Heart left ventricle (tissue), 16 donors: ENCODE data around the gene CSTPP1. TPM values are rescaled to one million over a fixed set of nuclear protein-coding genes. Genes with fewer than 3 reads are reported as not detected.

Experiments used
- ATAC-seq, 4 donors: fragments of 200-7000 bp; cut with Tn5 transposase; one replicate each; pipeline ENCODE4 v1.9.1; 2020 to 2022; ENCODE audit warnings: moderate library complexity in 4 of 4, mild to moderate bottlenecking in 3 of 4, moderate number of reproducible peaks in 1 of 4
- DNase-seq, 5 donors: peaks; one replicate each; pipeline ENCODE4 v3.0.0-alpha.2; 2020
- H3K27ac ChIP-seq, 12 donors: fragments of 200-600 bp; sonication (generic) in 4 of 12; one replicate each; pipeline versions ENCODE4 v1.5.0 to v1.8.0; 2016 to 2022; ENCODE audit warnings: mild to moderate bottlenecking in 2 of 12
- H3K27me3 ChIP-seq, 9 donors: fragments of 200-600 bp; sonication (generic) in 2 of 9; one replicate each; pipeline versions ENCODE4 v1.5.1 to v1.8.0; 2016 to 2022; ENCODE audit warnings: mild to moderate bottlenecking in 3 of 9
- H3K36me3 ChIP-seq, 9 donors: fragments of 200-600 bp; sonication (generic) in 2 of 9; one replicate each; pipeline versions ENCODE4 v1.5.0 to v1.8.0; 2018 to 2022; ENCODE audit warnings: mild to moderate bottlenecking in 2 of 9
- H3K4me1 ChIP-seq, 12 donors: fragments of 200-600 bp; sonication (generic) in 4 of 12; one replicate each; pipeline versions ENCODE4 v1.5.0 to v1.8.0; 2016 to 2022; ENCODE audit warnings: mild to moderate bottlenecking in 3 of 12
- H3K4me3 ChIP-seq, 12 donors: fragments of 200-600 bp; sonication (generic) in 4 of 12; one replicate each; pipeline versions ENCODE4 v1.5.0 to v1.8.0; 2017 to 2022; ENCODE audit warnings: mild to moderate bottlenecking in 9 of 12, moderate library complexity in 4 of 12
- H3K9me3 ChIP-seq, 12 donors: fragments of 200-600 bp; sonication (generic) in 4 of 12; one replicate each; pipeline versions ENCODE4 v1.5.0 to v1.8.0; 2016 to 2022; ENCODE audit warnings: mild to moderate bottlenecking in 1 of 12
- CTCF ChIP-seq, 12 donors: fragments of 200-600 bp; sonication (generic) in 4 of 12; IDR thresholded peaks; one replicate each; pipeline versions ENCODE4 v1.5.0 to v1.8.0; 2018 to 2022; ENCODE audit warnings: antibody characterized with exemption in 12 of 12, mild to moderate bottlenecking in 5 of 12
- POLR2A ChIP-seq, 2 donors: fragments of 450-650 bp; IDR thresholded peaks; one replicate each; pipeline ENCODE4 v1.6.1; 2017; ENCODE audit warnings: antibody characterized with exemption in 2 of 2, mild to moderate bottlenecking in 2 of 2, moderate library complexity in 2 of 2
- WGBS, 4 donors: extraction: QIAGEN DNeasy Blood & Tissue Kit in 2 of 4; methylation state at CpG; one replicate each; pipeline versions ENCODE4 v1.1.5 to v1.1.7; 2013 to 2018; 5-methylcytosine and 5-hydroxymethylcytosine counted together
- intact Hi-C, 10 donors: fragments of 100-400 bp; cut with DNase I; formaldehyde crosslinking; loops; one replicate each; pipeline versions ENCODE4 v1.11.1 to v1.14.2; 2022
- polyA plus RNA-seq, 2 donors: library from polyadenylated mRNA; stranded (reverse); fragments of 200-250 nt; gene quantifications; one replicate each; pipeline ENCODE4 v1.2.3, GENCODE V29; 2013
- total RNA-seq, 9 donors: library from RNA; depleted of rRNA in 2 of 9; stranded (reverse); fragments of >200 nt in 2 of 9; fragmentation: NEBNext Ultra II Directional in 3 of 9; extraction: Animal tissue kit (Norgen Biotek cat#: 25700) in 3 of 9; gene quantifications; one replicate each; pipeline versions ENCODE4 v1.1.0 to v1.2.4, GENCODE V29; 2016 to 2023
- donor health status: ischemic (EF 13 %, LVEDD 7.1; RV severe dilation, severe dysfunction).
- donor health status: healthy with polysubstance abuse.
- donor health status: DM: no; HTN: yes; CAD: no.
- donor health status: DM: no; HTN: no; CAD: no.
- donor health status: ischemic (EF 25% LVEDD 6.9; RV normal size, moderate dysfunction).
- donor health status: ischemic (EF 25% LVEDD 5.7; RV mildly dilated, moderate dysfunction).
- donor health status: healthy.
- donor health status: DM: yes; HTN: yes; CAD: no.
- donor health status: ischemic (EF 35%, LVEDD 5.7; RV mildly dilated, moderate dysfunction).
- donor health status: nonischemic (EF 11% LVEDD 7.7; RV severe dilation, severe dysfunction).
- donor health status: DM: yes; HTN: yes; CAD: no.
- donor health status: PGD.
- donor health status: ischemic (EF 29% LVEDD 5.4; RV normal size, mild dysfunction).
- donor health status: nonischemic (EF 23%, LVEDD 6.1; RV moderate dilation, normal function).

The CSTPP1 gene
- total and polyA plus RNA-seq, 11 donors: 9.9 to 33.4 (median 14.7) TPM

- ATAC-seq: no peak
These were observed 21.7 kb upstream of the CSTPP1 start for GRCh38 chr11:46914910-46915309.

GRCh38 chr11:46916286-46917108 is 20.1 kb upstream of the CSTPP1 start:
- intact Hi-C loops: loop anchor here in 2 of 10 donors (5.0 to 10.0 kb wide), 2 partner anchors 88 to 226 kb away; no protein-coding TSS in a partner anchor
- peaks cover 0 to 50% (median 0%) of the 10 kb centered on the region in 9 donors for H3K27me3 ChIP-seq
- ATAC-seq: peak; percentile 66 to 84 (median 72)

More at GRCh38 chr11:46914910-46915309, 21.7 kb upstream of the CSTPP1 start:
- no peak overlapping the region for H3K4me3 ChIP-seq
- H3K27me3 ChIP-seq: peaks cover 0 to 50% (median 0%) of the 10 kb centered on the region in 9 donors
- WGBS, 4 donors: 44 to 51% (median 49%) methylated on average over 7 of the region's 7 CpGs
- no peak for DNase-seq
- peaks cover 0 to 62% (median 36%) of the 10 kb centered on the region in 12 donors for H3K4me1 ChIP-seq
- H3K27ac ChIP-seq: peak overlapping the region; percentile 59 to 95 (median 74)
- H3K36me3 ChIP-seq: no peaks in the 10 kb centered on the region
- no peaks in the 10 kb centered on the region for H3K9me3 ChIP-seq
- TF ChIP-seq CTCF (IDR thresholded peaks at IDR 0.05) (no peak), POLR2A (IDR thresholded peaks at IDR 0.05) (no peak)
- intact Hi-C loops: loop anchor here in 2 of 10 donors (5.0 to 10.0 kb wide), 2 partner anchors 90 to 227 kb away; no protein-coding TSS in a partner anchor

GRCh38 chr11:46917109-46917761 is 19.3 kb upstream of the CSTPP1 start:
- 0 to 2% (median 1%) methylated on average over 21 to 31 of the region's 31 CpGs for WGBS, 4 donors

More at GRCh38 chr11:46916286-46917108, 20.1 kb upstream of the CSTPP1 start:
- 6 to 9% (median 9%) methylated on average over 24 of the region's 24 CpGs for WGBS, 4 donors
- H3K36me3 ChIP-seq: no peaks in the 10 kb centered on the region
- DNase-seq: peak; percentile 61 to 75 (median 74)
- peak overlapping the region; percentile 51 to 93 (median 88) for H3K27ac ChIP-seq
- TF ChIP-seq POLR2A (IDR thresholded peaks at IDR 0.05): peak; percentile 23 to 50
- TF ChIP-seq CTCF (IDR thresholded peaks at IDR 0.05): peak in 4 of 12 donors; percentile 8 to 33 (median 15)
- peak overlapping the region; percentile 62 to 94 (median 70) for H3K4me3 ChIP-seq
- H3K4me1 ChIP-seq: peaks cover 0 to 76% (median 47%) of the 10 kb centered on the region in 12 donors
- no peaks in the 10 kb centered on the region for H3K9me3 ChIP-seq

More at GRCh38 chr11:46917109-46917761, 19.3 kb upstream of the CSTPP1 start:
- peaks cover 0 to 50% (median 0%) of the 10 kb centered on the region in 9 donors for H3K27me3 ChIP-seq
- no peak for DNase-seq
- no peaks in the 10 kb centered on the region for H3K36me3 ChIP-seq
- peak overlapping the region; percentile 62 to 94 (median 70) for H3K4me3 ChIP-seq
- peaks cover 0 to 74% (median 47%) of the 10 kb centered on the region in 12 donors for H3K4me1 ChIP-seq
- ATAC-seq: no peak
- H3K9me3 ChIP-seq: no peaks in the 10 kb centered on the region
- H3K27ac ChIP-seq: peak overlapping the region; percentile 51 to 93 (median 88)
- TF ChIP-seq POLR2A (IDR thresholded peaks at IDR 0.05) (no peak), CTCF (IDR thresholded peaks at IDR 0.05) (no peak)
- intact Hi-C loops: loop anchor here in 2 of 10 donors (5.0 to 10.0 kb wide), 2 partner anchors 88 to 225 kb away; no protein-coding TSS in a partner anchor
